ENCODE results near the gene KLLN.

DNA sequence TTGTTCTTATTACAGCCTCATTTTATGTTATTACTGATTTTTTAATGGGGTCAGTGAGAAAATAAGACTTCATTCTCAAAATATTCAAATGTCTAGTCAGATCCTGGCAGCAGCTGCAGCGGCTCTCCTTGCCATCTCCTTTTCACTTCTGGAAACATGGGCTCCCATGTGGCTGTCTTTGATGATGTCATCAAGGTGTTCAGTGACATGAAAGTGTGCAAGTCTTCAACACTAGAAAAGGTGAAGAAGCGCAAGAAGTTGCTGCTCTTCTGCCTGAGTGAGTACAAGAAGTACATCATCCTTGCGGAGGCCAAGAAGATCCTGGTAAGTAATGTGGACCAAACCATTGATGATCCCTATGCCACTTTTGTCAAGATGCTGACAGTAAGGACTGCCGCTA is 19.6 kb downstream of the KLLN start:
- TF ChIP-seq EZH2 (IDR thresholded peaks at IDR 0.05; ENCODE audit: insufficient read depth, poor library complexity, severe bottlenecking) (no peak), EZH2phosphoT487 (IDR thresholded peaks at IDR 0.05; ENCODE audit: insufficient read depth, low read depth) (no peak)

Measured in GM23248 (cell line).